Gastrocnemius medialis (tissue), 4 donors: ENCODE results near the gene WRAP73. TPM values are rescaled to one million over a fixed set of nuclear protein-coding genes. Genes with fewer than 3 reads are reported as not detected.

Experiments used
- ATAC-seq, 2 donors: fragments of 150-250 bp; one replicate each; pipeline ENCODE4 v1.9.1; 2016
- DNase-seq, 2 donors: peaks; one replicate each; pipeline ENCODE4 v3.0.0-alpha.2; 2019
- H3K27ac ChIP-seq, 4 donors: fragments of 200-600 bp; sonication (generic); 1 replicate in 1 of 4; 2 replicates in 3 of 4; pipeline ENCODE4 v1.5.1; 2016 to 2018; ENCODE audit warnings: mild to moderate bottlenecking in 2 of 4, moderate library complexity in 1 of 4
- H3K27me3 ChIP-seq, 3 donors: fragments of 200-600 bp; sonication (generic) in 2 of 3; 1 replicate in 1 of 3; 2 replicates in 2 of 3; pipeline versions ENCODE4 v1.5.1 to v1.6.0; 2016 to 2019; ENCODE audit warnings: mild to moderate bottlenecking in 1 of 3, moderate library complexity in 1 of 3
- H3K36me3 ChIP-seq, 2 donors: fragments of 200-600 bp; sonication (generic) in 1 of 2; one replicate each; pipeline ENCODE4 v1.5.1; 2017 to 2018
- H3K4me1 ChIP-seq, 2 donors: fragments of 200-600 bp; sonication (generic) in 1 of 2; one replicate each; pipeline ENCODE4 v1.5.1; 2016 to 2017; ENCODE audit warnings: mild to moderate bottlenecking in 2 of 2
- H3K4me3 ChIP-seq, 4 donors: fragments of 200-600 bp; sonication (generic) in 3 of 4; 1 replicate in 1 of 4; 2 replicates in 3 of 4; pipeline ENCODE4 v1.5.1; 2016 to 2019; ENCODE audit warnings: mild to moderate bottlenecking in 2 of 4
- H3K9me3 ChIP-seq, 3 donors: fragments of 200-600 bp; sonication (generic) in 2 of 3; 1 replicate in 1 of 3; 2 replicates in 2 of 3; pipeline ENCODE4 v1.5.1; 2016 to 2019
- POLR2A ChIP-seq, 2 donors: fragments of 450-650 bp; IDR thresholded peaks; one replicate each; pipeline ENCODE4 v1.6.1; 2017; ENCODE audit warnings: antibody characterized with exemption in 2 of 2, mild to moderate bottlenecking in 2 of 2, moderate library complexity in 2 of 2
- in situ Hi-C, 4 donors: fragments of 200-750 bp; cut with MboI; loops; one replicate each; pipeline versions ENCODE4 v1.15.0 to v1.8.0; 2017; ENCODE audit warnings: low sequenced_read_pairs in 4 of 4
- intact Hi-C: fragments of 100-400 bp; cut with DNase I; formaldehyde crosslinking; loops from one replicate; pipeline ENCODE4 v1.15.1; 2023; ENCODE audit warnings: low total_unique reads
- total RNA-seq, 4 donors: library from RNA; depleted of rRNA; stranded (reverse); fragments of >200 nt; gene quantifications; one replicate each; pipeline versions ENCODE4 v1.1.0 to v1.2.3, GENCODE V29; 2016
- TF ChIP-seq, protein P1 (sequence below), 5 experiments: fragments of 450-650 bp in 3 of 5; fragments of 200-600 bp in 2 of 5; sonication (generic) in 2 of 5; IDR thresholded peaks in 4 of 5; conservative IDR thresholded peaks in 1 of 5; 1 replicate in 4 of 5; 2 replicates in 1 of 5; pipeline ENCODE4 v1.5.1; 2016 to 2019; ENCODE audit warnings: antibody characterized with exemption in 5 of 5, mild to moderate bottlenecking in 3 of 5, moderate library complexity in 3 of 5

WRAP73 gene
- total RNA-seq, 4 donors from 2014 or later, result 12.7 to 16.1 (median 14.2) TPM

DNA sequence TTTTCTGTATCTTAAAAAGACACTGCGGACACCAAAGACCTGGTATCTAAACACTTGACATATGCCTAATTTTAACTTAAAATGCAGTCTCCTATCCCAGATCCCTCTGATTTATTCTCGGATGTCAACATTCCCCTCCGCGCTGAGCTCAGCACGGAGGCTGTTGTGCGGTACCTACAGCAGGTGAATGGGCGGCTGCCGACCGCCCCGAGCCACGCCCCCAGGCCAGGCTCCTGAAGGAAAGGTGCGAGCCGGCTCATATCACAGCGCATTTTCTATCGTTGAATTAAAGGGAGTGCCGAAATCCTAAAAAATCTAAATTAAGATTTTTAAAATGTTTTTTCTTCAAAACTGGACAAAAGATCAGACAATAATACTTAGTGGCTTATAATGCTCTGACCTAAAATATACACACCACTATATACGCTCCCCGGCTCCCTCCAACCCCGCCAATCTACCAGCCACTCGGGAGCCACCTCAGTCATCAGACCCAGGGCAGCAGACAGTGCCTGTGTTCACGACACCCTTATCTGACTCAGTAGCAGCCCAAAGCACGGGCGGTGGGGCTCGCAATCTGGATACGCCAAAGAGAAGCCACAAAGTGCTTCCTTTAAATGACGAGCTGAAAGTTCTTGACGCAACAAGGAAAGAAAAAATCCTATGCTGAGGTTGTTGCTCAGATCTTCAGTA, 4.1 kb downstream of the WRAP73 start:
- H3K9me3 ChIP-seq, result no peaks in the 10 kb centered on the region
- DNase-seq (no peak), ATAC-seq (no peak)
- in situ Hi-C loops, result no loop called here
- no peak overlapping the region for H3K4me3 ChIP-seq
- intact Hi-C loops, result no loop called here
- peaks cover 5 to 7% (median 6%) of the 10 kb centered on the region in 3 donors for H3K27me3 ChIP-seq
- H3K4me1 ChIP-seq, result peaks cover 11 to 20% of the 10 kb centered on the region in 2 donors
- H3K36me3 ChIP-seq, result peaks cover 0 to 24% of the 10 kb centered on the region in 2 donors
- TF ChIP-seq, protein P1, sequence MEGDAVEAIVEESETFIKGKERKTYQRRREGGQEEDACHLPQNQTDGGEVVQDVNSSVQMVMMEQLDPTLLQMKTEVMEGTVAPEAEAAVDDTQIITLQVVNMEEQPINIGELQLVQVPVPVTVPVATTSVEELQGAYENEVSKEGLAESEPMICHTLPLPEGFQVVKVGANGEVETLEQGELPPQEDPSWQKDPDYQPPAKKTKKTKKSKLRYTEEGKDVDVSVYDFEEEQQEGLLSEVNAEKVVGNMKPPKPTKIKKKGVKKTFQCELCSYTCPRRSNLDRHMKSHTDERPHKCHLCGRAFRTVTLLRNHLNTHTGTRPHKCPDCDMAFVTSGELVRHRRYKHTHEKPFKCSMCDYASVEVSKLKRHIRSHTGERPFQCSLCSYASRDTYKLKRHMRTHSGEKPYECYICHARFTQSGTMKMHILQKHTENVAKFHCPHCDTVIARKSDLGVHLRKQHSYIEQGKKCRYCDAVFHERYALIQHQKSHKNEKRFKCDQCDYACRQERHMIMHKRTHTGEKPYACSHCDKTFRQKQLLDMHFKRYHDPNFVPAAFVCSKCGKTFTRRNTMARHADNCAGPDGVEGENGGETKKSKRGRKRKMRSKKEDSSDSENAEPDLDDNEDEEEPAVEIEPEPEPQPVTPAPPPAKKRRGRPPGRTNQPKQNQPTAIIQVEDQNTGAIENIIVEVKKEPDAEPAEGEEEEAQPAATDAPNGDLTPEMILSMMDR (IDR thresholded peaks at IDR 0.05 in 4 of 5, conservative IDR thresholded peaks at IDR 0.05 in 1 of 5), result no peak
- TF ChIP-seq POLR2A (IDR thresholded peaks at IDR 0.05), result no peak
- H3K27ac ChIP-seq, result no peak overlapping the region

DNA sequence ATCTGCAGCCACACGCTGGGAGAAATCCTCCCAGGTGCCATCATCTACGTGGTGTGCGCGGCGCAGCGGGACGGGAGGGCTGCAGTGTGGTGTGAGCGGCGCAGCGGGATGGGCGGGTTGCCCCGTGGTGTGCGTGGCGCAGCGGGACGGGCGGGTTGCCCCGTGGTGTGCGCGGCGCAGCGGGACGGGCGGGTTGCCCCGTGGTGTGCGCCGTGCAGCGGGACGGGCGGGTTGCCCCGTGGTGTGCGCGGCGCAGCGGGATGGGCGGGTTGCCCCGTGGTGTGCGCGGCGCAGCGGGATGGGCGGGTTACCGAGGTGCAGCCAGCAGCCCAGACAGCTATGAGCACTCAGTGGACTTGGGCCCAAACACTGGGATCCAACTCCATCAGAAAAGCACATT, 4.7 kb downstream of the WRAP73 start:
- Histone ChIP-seq H3K4me1 (peaks cover 11 to 14% of the 10 kb centered on the region in 2 donors), H3K27ac (no peak overlapping the region), H3K36me3 (peaks cover 0 to 25% of the 10 kb centered on the region in 2 donors), H3K9me3 (no peaks in the 10 kb centered on the region), H3K27me3 (peaks cover 0 to 1% (median under 1%) of the 10 kb centered on the region in 3 donors), H3K4me3 (no peak overlapping the region)
- no peak for TF ChIP-seq POLR2A (IDR thresholded peaks at IDR 0.05)
- TF ChIP-seq, protein P1 (IDR thresholded peaks at IDR 0.05 in 4 of 5, conservative IDR thresholded peaks at IDR 0.05 in 1 of 5), result no peak
- ATAC-seq (no peak), DNase-seq (no peak)
- in situ Hi-C loops, result no loop called here
- intact Hi-C loops, result no loop called here

DNA sequence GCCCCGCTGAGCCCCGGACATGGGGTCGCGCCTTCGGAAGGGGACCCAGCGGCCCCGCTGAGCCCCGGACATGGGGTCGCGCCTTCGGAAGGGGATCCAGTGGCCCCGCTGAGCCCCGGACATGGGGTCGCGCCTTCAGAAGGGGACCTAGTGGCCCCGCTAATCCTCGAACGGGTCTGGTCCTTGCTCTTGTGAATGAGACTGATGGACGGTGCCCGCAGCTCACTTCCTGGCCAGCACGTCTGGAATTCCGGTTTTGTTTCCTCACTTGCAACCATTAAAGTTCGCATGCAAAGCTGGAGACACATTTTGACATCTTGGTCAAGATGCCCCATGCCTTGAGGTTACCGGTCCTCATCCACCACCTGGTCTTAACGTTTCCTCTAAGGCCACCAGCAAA, 5.6 kb downstream of the WRAP73 start:
- DNase-seq (no peak), ATAC-seq (no peak)
- Histone ChIP-seq H3K4me3 (no peak overlapping the region), H3K9me3 (no peaks in the 10 kb centered on the region), H3K27ac (no peak overlapping the region), H3K36me3 (peaks cover 0 to 35% of the 10 kb centered on the region in 2 donors), H3K27me3 (no peaks in the 10 kb centered on the region), H3K4me1 (peaks cover 8 to 10% of the 10 kb centered on the region in 2 donors)
- TF ChIP-seq POLR2A (IDR thresholded peaks at IDR 0.05), result no peak
- TF ChIP-seq, protein P1 (IDR thresholded peaks at IDR 0.05 in 4 of 5, conservative IDR thresholded peaks at IDR 0.05 in 1 of 5), result no peak
- in situ Hi-C loops, result no loop called here
- intact Hi-C loops, result no loop called here

DNA sequence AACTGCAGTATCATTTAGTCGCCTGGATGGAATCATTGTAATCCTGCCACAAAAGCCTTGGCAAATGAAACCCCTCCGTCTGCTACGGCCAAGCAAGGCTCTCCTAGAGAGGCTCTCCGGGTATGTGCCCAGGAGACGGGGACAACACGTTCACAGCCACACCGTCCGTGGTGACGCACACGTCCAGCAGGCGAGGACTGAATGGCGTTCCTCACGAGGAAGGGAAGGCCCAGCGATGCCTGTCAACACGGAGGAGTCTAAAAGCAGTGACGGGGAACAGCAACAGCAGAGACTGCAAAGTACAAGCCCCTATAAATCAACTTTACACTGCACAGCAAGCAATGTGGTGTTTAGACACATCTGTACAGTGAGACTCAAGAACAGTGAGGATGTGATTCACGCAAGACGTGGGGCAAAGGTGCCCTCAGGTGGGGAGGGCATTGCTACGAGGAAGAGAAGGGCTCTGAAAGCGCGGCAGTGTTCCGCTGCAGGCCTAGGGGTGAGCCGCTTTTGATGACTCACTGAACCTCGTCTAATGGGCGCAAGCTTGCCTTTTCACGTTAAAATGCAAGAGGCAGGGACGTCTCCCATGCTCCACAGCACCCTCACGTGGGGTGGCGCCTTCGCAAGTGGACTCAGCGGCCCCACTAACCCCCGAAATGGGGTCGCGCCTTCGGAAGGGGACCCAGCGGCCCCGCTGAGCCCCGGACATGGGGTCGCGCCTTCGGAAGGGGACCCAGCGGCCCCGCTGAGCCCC, 6.8 kb downstream of the WRAP73 start:
- ATAC-seq, result no peak
- Histone ChIP-seq H3K36me3 (peaks cover 0 to 44% of the 10 kb centered on the region in 2 donors), H3K27ac (no peak overlapping the region), H3K4me3 (no peak overlapping the region), H3K4me1 (no peaks in the 10 kb centered on the region), H3K27me3 (no peaks in the 10 kb centered on the region), H3K9me3 (no peaks in the 10 kb centered on the region)
- in situ Hi-C loops (no loop called here), intact Hi-C loops (no loop called here)
- TF ChIP-seq POLR2A (IDR thresholded peaks at IDR 0.05), result no peak
- TF ChIP-seq, protein P1 (IDR thresholded peaks at IDR 0.05 in 4 of 5, conservative IDR thresholded peaks at IDR 0.05 in 1 of 5), result no peak
- no peak for DNase-seq
